IMR-90 (cell line): ENCODE measurements around the gene KCNN4. TPM values are rescaled to one million over a fixed set of nuclear protein-coding genes. Genes with fewer than 3 reads are reported as not detected.
A peak's percentile ranks its signal among the peaks of the same experiment; 100 is the strongest.

Experiments used
- ATAC-seq: fragments of 200-7000 bp; cut with Tn5 transposase; 2 replicates; pipeline ENCODE4 v1.9.1; 2020; ENCODE audit warnings: low read depth, mild to moderate bottlenecking, moderate library complexity
- BruUV-seq: library from RNA; stranded (reverse); fragments of 400-500 nt; replicated peaks from 2 replicates; lab custom pipeline; 2021; lab: Mats Ljungman, UMichigan
- CTCF ChIA-PET: fragments of 300-600 bp; formaldehyde crosslinking; extraction: SDS; loops from one replicate; lab custom pipeline; 2021; ENCODE audit warnings: antibody characterized with exemption; lab: Yijun Ruan, JAX
- POLR2A ChIA-PET: fragments of 300-600 bp; sonication (Branson Sonifier 250); formaldehyde crosslinking; loops from one replicate; lab custom pipeline; 2022; ENCODE audit warnings: antibody characterized with exemption; ENCODE audit not compliant: unreplicated experiment; lab: Charles Lee
- DNase-seq: peaks from one replicate; pipeline ENCODE4 v3.0.0; 2013
- H2AFZ ChIP-seq: replicated peaks from 2 replicates; pipeline ENCODE3; 2013; ENCODE audit warnings: low read length, mild to moderate bottlenecking; ENCODE audit not compliant: poor library complexity
- H2AK5ac ChIP-seq: 2 replicates; pipeline ENCODE4 v1.6.1; 2013; ENCODE audit warnings: low read depth, low read length, inconsistent platforms
- H2AK9ac ChIP-seq: replicated peaks from 2 replicates; pipeline ENCODE3; 2013; ENCODE audit warnings: mild to moderate bottlenecking, low read depth, low read length, moderate library complexity; ENCODE audit not compliant: poor library complexity
- H2BK120ac ChIP-seq: 2 replicates; pipeline ENCODE4 v1.6.1; 2013; ENCODE audit warnings: low read depth, low read length, inconsistent platforms
- H2BK15ac ChIP-seq: 3 replicates; pipeline ENCODE4 v1.6.1; 2013; ENCODE audit warnings: low read depth, low read length, inconsistent platforms
- H2BK20ac ChIP-seq: 2 replicates; pipeline ENCODE4 v1.6.1; 2013; ENCODE audit warnings: low read depth, mild to moderate bottlenecking, inconsistent platforms, low read length, moderate library complexity
- H2BK5ac ChIP-seq: 2 replicates; pipeline ENCODE4 v1.6.1; 2013; ENCODE audit warnings: mild to moderate bottlenecking, low read depth, low read length, inconsistent platforms; ENCODE audit not compliant: poor library complexity, severe bottlenecking
- H3K14ac ChIP-seq: replicated peaks from 2 replicates; pipeline ENCODE4 v1.6.1; 2013; ENCODE audit warnings: low read depth, low read length, inconsistent platforms
- H3K18ac ChIP-seq: 2 replicates; pipeline ENCODE4 v1.6.1; 2013; ENCODE audit warnings: low read depth, low read length, control low read depth
- H3K23ac ChIP-seq: 2 replicates; pipeline ENCODE4 v1.6.1; 2013; ENCODE audit warnings: low read depth, low read length, inconsistent platforms
- H3K27ac ChIP-seq: 2 replicates; pipeline ENCODE4 v1.5.1; 2013; ENCODE audit warnings: mild to moderate bottlenecking, control low read depth, low read length; ENCODE audit not compliant: insufficient read depth
- H3K27me3 ChIP-seq: 2 replicates; pipeline ENCODE4 v1.6.1; 2013; ENCODE audit warnings: low read length; ENCODE audit not compliant: control insufficient read depth, insufficient read depth
- H3K36me3 ChIP-seq: 2 replicates; pipeline ENCODE4 v1.6.1; 2013; ENCODE audit warnings: low read length, mixed read lengths; ENCODE audit not compliant: control insufficient read depth, insufficient read depth
- H3K4ac ChIP-seq: 2 replicates; pipeline ENCODE4 v1.6.1; 2013; ENCODE audit warnings: low read depth, low read length, inconsistent platforms
- H3K4me1 ChIP-seq: 2 replicates; pipeline ENCODE4 v1.6.1; 2013; ENCODE audit warnings: low read length, mixed read lengths; ENCODE audit not compliant: control insufficient read depth, insufficient read depth
- H3K4me2 ChIP-seq: 2 replicates; pipeline ENCODE4 v1.6.1; 2013; ENCODE audit warnings: low read depth, mild to moderate bottlenecking, control low read depth, low read length, moderate library complexity
- H3K4me3 ChIP-seq: 2 replicates; pipeline ENCODE4 v1.5.1; 2013; ENCODE audit warnings: low read depth, mild to moderate bottlenecking, control low read depth, low read length, moderate library complexity; ENCODE audit not compliant: insufficient read depth
- H3K56ac ChIP-seq: 2 replicates; pipeline ENCODE4 v1.6.1; 2013; ENCODE audit warnings: low read length, inconsistent platforms; ENCODE audit not compliant: insufficient read depth; ENCODE audit errors: extremely low read depth
- H3K79me1 ChIP-seq, 2 experiments: 2 replicates each; pipeline ENCODE4 v1.6.1; 2013; ENCODE audit warnings: low read length in 2 of 2, inconsistent platforms in 1 of 2, low read depth in 1 of 2
- H3K9ac ChIP-seq: 2 replicates; pipeline ENCODE4 v1.6.1; 2013; ENCODE audit warnings: low read depth, low read length, control low read depth
- H3K9me1 ChIP-seq: 2 replicates; pipeline ENCODE4 v1.6.1; 2013; ENCODE audit warnings: low read length, inconsistent platforms; ENCODE audit not compliant: insufficient read depth
- H3K9me3 ChIP-seq: 2 replicates; pipeline ENCODE4 v1.6.1; 2013; ENCODE audit warnings: low read length; ENCODE audit not compliant: control insufficient read depth, insufficient read depth
- H4K20me1 ChIP-seq: 2 replicates; pipeline ENCODE4 v1.6.1; 2013; ENCODE audit warnings: low read length, inconsistent platforms; ENCODE audit not compliant: insufficient read depth
- H4K5ac ChIP-seq: 2 replicates; pipeline ENCODE4 v1.6.1; 2013; ENCODE audit warnings: mild to moderate bottlenecking, low read depth, low read length, control low read depth
- H4K8ac ChIP-seq, 2 experiments: 2 replicates each; pipeline ENCODE4 v1.6.1; 2013; ENCODE audit warnings: low read depth in 2 of 2, low read length in 2 of 2, control low read depth in 1 of 2, inconsistent platforms in 1 of 2
- H4K91ac ChIP-seq: 2 replicates; pipeline ENCODE4 v1.6.1; 2013; ENCODE audit warnings: low read depth, low read length, inconsistent platforms; ENCODE audit not compliant: insufficient read depth
- CEBPB ChIP-seq: IDR thresholded peaks from 2 replicates; pipeline ENCODE4 v1.6.1; 2012; ENCODE audit warnings: low read depth, low read length, improper control_type of control experiment
- CHD1 ChIP-seq: IDR thresholded peaks from 2 replicates; pipeline ENCODE4 v1.6.1; 2012; ENCODE audit warnings: low read depth, low read length, improper control_type of control experiment
- FOS ChIP-seq: fragments of 150-350 bp; IDR thresholded peaks from 2 replicates; pipeline ENCODE4 v1.6.1; 2016; ENCODE audit warnings: low read depth, low read length
- MXI1 ChIP-seq: IDR thresholded peaks from 2 replicates; pipeline ENCODE4 v1.6.1; 2012; ENCODE audit warnings: low read depth, mild to moderate bottlenecking, low read length, moderate library complexity, borderline replicate concordance
- POLR2A ChIP-seq: IDR thresholded peaks from 2 replicates; pipeline ENCODE4 v1.6.1; 2012; ENCODE audit warnings: mild to moderate bottlenecking, low read depth, low read length
- RFX5 ChIP-seq: IDR thresholded peaks from 2 replicates; pipeline ENCODE4 v1.8.0; 2012; ENCODE audit warnings: low read depth, mild to moderate bottlenecking, low read length, moderate library complexity
- SMC3 ChIP-seq: fragments of 150-350 bp; IDR thresholded peaks from 2 replicates; pipeline ENCODE4 v1.6.1; 2016; ENCODE audit warnings: low read depth, mild to moderate bottlenecking, antibody characterized with exemption, low read length, moderate library complexity
- WGBS, 2 experiments: methylation state at CpG; one replicate each; pipeline versions ENCODE4 v1.1.5 to v1.1.7; 2013; ENCODE audit warnings: missing lambda C conversion rate in 2 of 2; ENCODE audit not compliant: insufficient read length in 1 of 2; ENCODE audit errors: extremely low coverage in 2 of 2; 5-methylcytosine and 5-hydroxymethylcytosine counted together
- dilution Hi-C: fragments of 300-500 bp; cut with HindIII; formaldehyde crosslinking; loops from one replicate; pipeline ENCODE4 v1.14.3; 2018; ENCODE audit warnings: low sequenced_read_pairs; ENCODE audit not compliant: unreplicated experiment
- in situ Hi-C: fragments of 300-500 bp; cut with MboI; formaldehyde crosslinking; loops from 3 replicates; pipeline ENCODE4 v1.14.3; 2019; ENCODE audit warnings: low sequenced_read_pairs, inconsistent platforms, mixed read lengths
- intact Hi-C: fragments of 100-400 bp; cut with micrococcal nuclease; formaldehyde crosslinking; loops from 2 replicates; pipeline ENCODE4 v1.10.0; 2022
- polyA plus RNA-seq, 3 experiments: library from polyadenylated mRNA; depleted of rRNA; stranded (reverse); fragments of >200 nt; gene quantifications; 2 replicates each; pipeline ENCODE4 v1.2.3, GENCODE V29; 2012; ENCODE audit warnings: low replicate concordance in 1 of 3
- total RNA-seq: library from RNA; depleted of rRNA; stranded (reverse); fragments of >200 nt; gene quantifications from 2 replicates; pipeline ENCODE4 v1.2.3, GENCODE V29; 2012

The KCNN4 gene
- total and polyA plus RNA-seq, 2 of the 4 experiments (the other 2 are of a cell fraction): 0.54 to 0.99 TPM

DNA sequence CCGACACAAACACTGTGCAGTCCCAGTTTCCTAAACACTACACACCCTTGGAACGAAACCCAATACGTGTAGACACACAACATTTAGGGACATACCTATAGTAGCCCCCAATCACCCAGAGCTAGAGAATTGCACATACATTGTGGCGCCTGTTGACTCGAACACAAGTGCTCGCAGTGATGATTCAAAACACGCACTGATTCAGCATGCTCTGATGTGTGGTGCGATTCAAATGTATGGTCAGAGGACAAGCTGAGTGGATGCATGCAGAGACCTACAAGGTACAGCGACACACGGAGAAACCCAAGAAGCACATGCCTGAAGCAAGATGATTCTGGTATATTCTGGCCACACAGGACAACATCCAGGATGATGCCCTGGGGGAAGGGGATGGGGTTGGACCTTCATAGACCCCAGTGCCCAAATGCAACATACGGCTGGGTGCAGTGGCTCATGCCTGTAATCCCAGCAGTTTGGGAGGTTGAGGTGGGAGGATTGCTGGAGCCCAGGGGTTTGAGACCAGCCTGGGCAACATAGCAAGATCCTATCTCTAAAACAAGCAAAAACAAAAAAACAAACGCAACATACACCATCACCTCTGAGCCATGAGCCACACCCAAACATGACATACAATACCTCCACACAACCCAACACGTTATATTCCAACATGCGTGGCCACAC lies 997 bp upstream of the KCNN4 start (continued):
- TF ChIP-seq CEBPB: no peak

GRCh38 chr19:43779820-43780219 lies 953 bp downstream of the KCNN4 start:
- Histone ChIP-seq H4K91ac (no peak overlapping the region), H3K4ac (no peak overlapping the region)

More at GRCh38 chr19:43779820-43780219, 953 bp downstream of the KCNN4 start:
- H3K36me3 ChIP-seq: no peaks in the 10 kb centered on the region
- no peak for TF ChIP-seq FOS
- no peak for TF ChIP-seq CEBPB
- TF ChIP-seq SMC3: no peak
- no peak for TF ChIP-seq MXI1
- TF ChIP-seq CHD1: no peak
- no peak for TF ChIP-seq RFX5
- TF ChIP-seq POLR2A: no peak
- no peaks in the 10 kb centered on the region for H3K79me1 ChIP-seq
- peaks cover 8% of the 10 kb centered on the region for H3K9me1 ChIP-seq
- H2AK9ac ChIP-seq: peak overlapping the region; percentile 34
- H2BK20ac ChIP-seq: no peak overlapping the region
- BruUV-seq: no TSS peak
- no peak overlapping the region for H3K56ac ChIP-seq
- peaks cover 9% of the 10 kb centered on the region for H3K4me1 ChIP-seq
- H2BK120ac ChIP-seq: no peak overlapping the region
- H3K9me3 ChIP-seq: no peaks in the 10 kb centered on the region
- H2BK15ac ChIP-seq: no peak overlapping the region
- CTCF ChIA-PET: no interaction called here
- H2BK5ac ChIP-seq: no peak overlapping the region
- no peak overlapping the region for H3K4me2 ChIP-seq
- no peak overlapping the region for H3K14ac ChIP-seq
- H3K27me3 ChIP-seq: no peaks in the 10 kb centered on the region; the same call in 1 of the 2 replicates
- no peak for DNase-seq
- no peak for ATAC-seq
- peak overlapping the region; percentile 34 for H2AK5ac ChIP-seq
- no peak overlapping the region for H3K4me3 ChIP-seq
- POLR2A ChIA-PET: no interaction called here
- intact Hi-C loops: no loop called here
- H4K5ac ChIP-seq: no peak overlapping the region
- H2AFZ ChIP-seq: peak overlapping the region; percentile 53
- no peak overlapping the region for H3K9ac ChIP-seq
- H3K27ac ChIP-seq: no peak overlapping the region
- no peak overlapping the region for H4K8ac ChIP-seq
- in situ Hi-C loops: loop anchor here (5.0 kb wide), 1 partner anchor 33 kb away; no protein-coding TSS in a partner anchor
- no peak overlapping the region for H3K23ac ChIP-seq
- no peak overlapping the region for H3K18ac ChIP-seq
- WGBS, 2 experiments: no CpG with 5 or more reads among the region's 3 CpGs
- dilution Hi-C loops: no loop called here
- no peaks in the 10 kb centered on the region for H4K20me1 ChIP-seq
